Nephron (organoid): Measurements from ENCODE around the gene SIRT5.

Source experiments
- H3K27ac Mint-ChIP-seq, 3 experiments: 2 replicates each; pipeline ENCODE4 v1.8.0; 2020; ENCODE audit warnings: mixed read lengths in 3 of 3, mild to moderate bottlenecking in 2 of 3, moderate library complexity in 1 of 3
- H3K27me3 Mint-ChIP-seq: 2 replicates; pipeline ENCODE4 v1.8.0; 2021; ENCODE audit warnings: low read depth, mild to moderate bottlenecking, moderate library complexity, mixed read lengths
- H3K36me3 Mint-ChIP-seq: 2 replicates; pipeline ENCODE4 v1.8.0; 2020; ENCODE audit warnings: low read depth, mixed read lengths
- H3K4me1 Mint-ChIP-seq: 2 replicates; pipeline ENCODE4 v1.8.0; 2020; ENCODE audit warnings: mixed read lengths
- H3K4me3 Mint-ChIP-seq, 3 experiments: 2 replicates each; pipeline ENCODE4 v1.8.0; 2020; ENCODE audit warnings: mild to moderate bottlenecking in 3 of 3, mixed read lengths in 3 of 3, moderate library complexity in 2 of 3
- H3K9me3 Mint-ChIP-seq: 2 replicates; pipeline ENCODE4 v1.8.0; 2020; ENCODE audit warnings: mixed read lengths
- TF ChIP-seq, protein P1 (sequence below), 3 experiments: fragments of 200-600 bp; sonication (generic); IDR thresholded peaks; one replicate each; pipeline ENCODE4 v1.5.0; 2021; ENCODE audit warnings: antibody characterized with exemption in 3 of 3; ENCODE audit not compliant: unreplicated experiment in 3 of 3

Gene SIRT5

GRCh38 chr6:13593720-13594119 is 19.3 kb downstream of the SIRT5 start:
- TF ChIP-seq, protein P1, sequence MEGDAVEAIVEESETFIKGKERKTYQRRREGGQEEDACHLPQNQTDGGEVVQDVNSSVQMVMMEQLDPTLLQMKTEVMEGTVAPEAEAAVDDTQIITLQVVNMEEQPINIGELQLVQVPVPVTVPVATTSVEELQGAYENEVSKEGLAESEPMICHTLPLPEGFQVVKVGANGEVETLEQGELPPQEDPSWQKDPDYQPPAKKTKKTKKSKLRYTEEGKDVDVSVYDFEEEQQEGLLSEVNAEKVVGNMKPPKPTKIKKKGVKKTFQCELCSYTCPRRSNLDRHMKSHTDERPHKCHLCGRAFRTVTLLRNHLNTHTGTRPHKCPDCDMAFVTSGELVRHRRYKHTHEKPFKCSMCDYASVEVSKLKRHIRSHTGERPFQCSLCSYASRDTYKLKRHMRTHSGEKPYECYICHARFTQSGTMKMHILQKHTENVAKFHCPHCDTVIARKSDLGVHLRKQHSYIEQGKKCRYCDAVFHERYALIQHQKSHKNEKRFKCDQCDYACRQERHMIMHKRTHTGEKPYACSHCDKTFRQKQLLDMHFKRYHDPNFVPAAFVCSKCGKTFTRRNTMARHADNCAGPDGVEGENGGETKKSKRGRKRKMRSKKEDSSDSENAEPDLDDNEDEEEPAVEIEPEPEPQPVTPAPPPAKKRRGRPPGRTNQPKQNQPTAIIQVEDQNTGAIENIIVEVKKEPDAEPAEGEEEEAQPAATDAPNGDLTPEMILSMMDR (IDR thresholded peaks at IDR 0.05; ENCODE audit: unreplicated experiment in 3 of 3) = no peak
- no peaks in the 10 kb centered on the region for H3K9me3 Mint-ChIP-seq
- H3K4me3 Mint-ChIP-seq = no peak overlapping the region

DNA sequence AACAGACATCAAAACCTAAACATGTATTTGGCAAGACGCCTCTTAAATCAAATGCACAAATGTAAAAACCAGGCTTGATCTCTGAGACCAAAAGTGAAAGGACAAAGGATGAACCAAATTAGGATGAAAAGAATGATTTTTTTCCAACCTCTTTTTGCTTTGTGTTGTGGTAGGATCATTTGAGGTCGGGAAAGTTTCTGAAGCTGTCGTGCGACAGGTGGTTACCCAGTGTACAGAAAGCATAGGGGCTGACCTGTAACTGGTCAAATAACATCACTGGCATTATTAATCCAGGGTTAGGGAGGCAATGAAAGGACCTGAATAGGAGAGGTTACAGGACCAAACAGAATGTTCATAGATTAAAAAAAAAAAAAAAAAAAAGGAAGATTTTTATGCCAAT is 22.7 kb downstream of the SIRT5 start:
- no peaks in the 10 kb centered on the region for H3K9me3 Mint-ChIP-seq
- TF ChIP-seq, protein P1 (IDR thresholded peaks at IDR 0.05; ENCODE audit: unreplicated experiment in 3 of 3) = no peak
- H3K4me3 Mint-ChIP-seq = no peak overlapping the region
- H3K27me3 Mint-ChIP-seq = no peaks in the 10 kb centered on the region
- no peak overlapping the region for H3K27ac Mint-ChIP-seq
- H3K4me1 Mint-ChIP-seq = no peaks in the 10 kb centered on the region
- H3K36me3 Mint-ChIP-seq = peaks cover 51% of the 10 kb centered on the region

More at GRCh38 chr6:13593720-13594119, 19.3 kb downstream of the SIRT5 start:
- no peak overlapping the region for H3K27ac Mint-ChIP-seq
- peaks cover 25% of the 10 kb centered on the region for H3K36me3 Mint-ChIP-seq
- no peaks in the 10 kb centered on the region for H3K27me3 Mint-ChIP-seq
- no peaks in the 10 kb centered on the region for H3K4me1 Mint-ChIP-seq

DNA sequence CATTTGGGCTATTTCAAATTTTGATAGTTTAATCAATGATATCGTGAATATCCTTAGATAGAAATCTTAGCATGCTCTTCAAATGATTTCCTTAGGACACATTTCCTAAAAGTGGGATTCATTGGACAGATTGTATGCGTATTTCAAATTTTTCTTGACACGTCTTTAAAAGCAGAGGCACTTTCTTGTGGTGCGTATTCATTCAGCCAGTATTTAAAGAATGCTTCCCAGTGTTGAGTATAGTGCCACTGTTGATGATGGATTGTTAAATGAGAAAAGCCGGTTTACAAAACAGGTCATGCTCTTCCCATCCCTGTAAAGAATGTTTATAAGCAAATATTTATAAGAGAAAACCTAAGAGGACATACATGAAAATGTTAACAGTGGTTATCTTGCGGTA is 25.6 kb downstream of the SIRT5 start:
- no peak overlapping the region for H3K4me3 Mint-ChIP-seq

DNA sequence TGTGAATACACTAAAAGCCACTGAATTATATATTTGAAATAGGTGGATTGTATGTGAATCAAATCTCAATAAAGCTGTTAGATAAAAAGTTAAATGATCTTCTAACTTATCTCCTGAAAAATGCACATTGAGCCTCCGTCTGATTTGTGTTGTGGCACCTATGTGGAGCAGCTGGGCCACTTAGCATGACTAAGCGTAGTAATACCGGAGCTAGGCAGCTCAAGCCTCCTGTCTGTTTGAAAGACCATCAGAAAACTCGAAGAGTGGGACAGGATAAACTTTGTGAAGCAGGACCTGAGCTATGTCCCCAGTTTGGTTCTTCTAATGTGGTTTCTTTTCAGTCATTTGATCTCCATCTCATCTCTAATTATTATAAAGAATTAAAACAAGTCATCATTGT is 29.7 kb downstream of the SIRT5 start:
- H3K27ac Mint-ChIP-seq = no peak overlapping the region
- peaks cover 61% of the 10 kb centered on the region for H3K36me3 Mint-ChIP-seq
- no peak overlapping the region for H3K4me3 Mint-ChIP-seq
- no peaks in the 10 kb centered on the region for H3K27me3 Mint-ChIP-seq
- TF ChIP-seq, protein P1 (IDR thresholded peaks at IDR 0.05; ENCODE audit: unreplicated experiment in 3 of 3) = no peak
- H3K4me1 Mint-ChIP-seq = no peaks in the 10 kb centered on the region
- no peaks in the 10 kb centered on the region for H3K9me3 Mint-ChIP-seq

More for the DNA sequence above, 25.6 kb downstream of the SIRT5 start:
- TF ChIP-seq, protein P1 (IDR thresholded peaks at IDR 0.05; ENCODE audit: unreplicated experiment in 3 of 3) = no peak
- Mint-ChIP-seq H3K36me3 (peaks cover 69% of the 10 kb centered on the region), H3K27ac (no peak overlapping the region), H3K4me1 (no peaks in the 10 kb centered on the region), H3K27me3 (no peaks in the 10 kb centered on the region), H3K9me3 (no peaks in the 10 kb centered on the region)

DNA sequence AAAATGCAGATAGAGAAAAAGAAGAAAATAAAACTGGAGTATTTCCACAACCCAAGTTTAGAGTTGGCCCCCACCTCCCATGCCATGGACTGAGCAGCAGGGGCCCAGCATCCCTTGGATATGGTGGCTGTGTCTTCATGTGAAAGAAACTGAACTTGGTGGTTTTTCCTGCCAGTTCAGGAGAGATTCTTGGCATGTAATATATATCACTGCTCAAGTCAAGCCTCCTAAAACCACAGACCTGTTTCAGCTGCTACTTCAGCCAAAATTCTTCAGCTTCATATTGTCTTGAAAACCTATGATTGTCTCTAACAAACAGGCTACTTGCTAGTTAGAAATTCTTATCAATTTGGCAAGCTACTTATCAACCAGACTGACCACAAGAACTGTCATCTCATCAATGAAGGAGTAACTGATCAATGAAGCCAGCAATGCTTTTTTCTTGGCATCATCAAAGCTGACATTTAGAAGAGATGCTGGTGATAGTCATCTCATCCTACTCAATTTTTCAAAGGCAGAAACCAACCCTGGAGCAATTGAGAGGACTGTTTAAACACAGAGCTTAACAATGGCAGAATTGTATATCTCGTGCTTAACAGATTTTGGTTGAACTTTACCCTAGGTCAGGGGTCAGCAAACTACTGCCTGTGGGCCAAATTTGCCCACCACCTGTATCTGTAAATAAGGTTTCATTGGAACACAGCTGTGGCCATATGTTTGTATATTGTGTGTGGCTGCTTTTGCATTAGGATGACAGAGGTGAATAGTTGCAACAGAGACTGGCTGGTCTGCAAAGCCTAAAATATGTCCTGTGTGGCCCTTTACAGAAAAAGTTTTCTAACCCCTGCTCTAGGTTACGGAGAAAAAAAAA is 30.4 kb downstream of the SIRT5 start:
- TF ChIP-seq, protein P1 (IDR thresholded peaks at IDR 0.05; ENCODE audit: unreplicated experiment in 3 of 3) = no peak
- H3K4me1 Mint-ChIP-seq = no peaks in the 10 kb centered on the region
- H3K4me3 Mint-ChIP-seq = no peak overlapping the region
- H3K9me3 Mint-ChIP-seq = no peaks in the 10 kb centered on the region
- peaks cover 55% of the 10 kb centered on the region for H3K36me3 Mint-ChIP-seq
- no peaks in the 10 kb centered on the region for H3K27me3 Mint-ChIP-seq
- no peak overlapping the region for H3K27ac Mint-ChIP-seq

DNA sequence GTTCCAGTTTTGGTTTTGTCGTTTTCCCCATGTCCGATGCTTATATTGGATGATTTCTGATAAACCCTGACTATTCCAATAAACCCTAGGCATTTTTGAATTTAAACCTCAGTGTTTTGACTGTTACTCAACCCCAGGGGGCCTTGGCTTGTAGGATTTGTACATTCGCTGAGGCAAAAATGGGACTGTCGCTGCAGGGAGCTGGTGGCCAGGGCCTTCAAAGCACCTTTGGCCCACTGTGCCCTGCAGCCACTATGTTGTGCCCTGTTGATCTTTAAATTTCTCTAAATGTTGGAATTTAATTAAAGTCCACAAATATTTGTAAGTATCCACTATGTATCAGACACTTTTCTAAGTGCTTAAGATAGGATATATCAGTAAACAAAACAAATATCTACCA is 31.2 kb downstream of the SIRT5 start:
- Mint-ChIP-seq H3K36me3 (peaks cover 53% of the 10 kb centered on the region), H3K27ac (no peak overlapping the region), H3K27me3 (no peaks in the 10 kb centered on the region), H3K9me3 (no peaks in the 10 kb centered on the region), H3K4me3 (no peak overlapping the region), H3K4me1 (no peaks in the 10 kb centered on the region)
- TF ChIP-seq, protein P1 (IDR thresholded peaks at IDR 0.05; ENCODE audit: unreplicated experiment in 3 of 3) = no peak
